Heart left ventricle (tissue), 16 donors: Measurements from ENCODE around the gene ACTL6B. TPM values are rescaled to one million over a fixed set of nuclear protein-coding genes. Genes with fewer than 3 reads are reported as not detected.

Experiments used
- ATAC-seq, 4 donors: fragments of 200-7000 bp; cut with Tn5 transposase; one replicate each; pipeline ENCODE4 v1.9.1; 2020 to 2022; ENCODE audit warnings: moderate library complexity in 4 of 4, mild to moderate bottlenecking in 3 of 4, moderate number of reproducible peaks in 1 of 4
- DNase-seq, 5 donors: peaks; one replicate each; pipeline ENCODE4 v3.0.0-alpha.2; 2020
- H3K27ac ChIP-seq, 12 donors: fragments of 200-600 bp; sonication (generic) in 4 of 12; one replicate each; pipeline versions ENCODE4 v1.5.0 to v1.8.0; 2016 to 2022; ENCODE audit warnings: mild to moderate bottlenecking in 2 of 12
- H3K27me3 ChIP-seq, 9 donors: fragments of 200-600 bp; sonication (generic) in 2 of 9; one replicate each; pipeline versions ENCODE4 v1.5.1 to v1.8.0; 2016 to 2022; ENCODE audit warnings: mild to moderate bottlenecking in 3 of 9
- H3K36me3 ChIP-seq, 9 donors: fragments of 200-600 bp; sonication (generic) in 2 of 9; one replicate each; pipeline versions ENCODE4 v1.5.0 to v1.8.0; 2018 to 2022; ENCODE audit warnings: mild to moderate bottlenecking in 2 of 9
- H3K4me1 ChIP-seq, 12 donors: fragments of 200-600 bp; sonication (generic) in 4 of 12; one replicate each; pipeline versions ENCODE4 v1.5.0 to v1.8.0; 2016 to 2022; ENCODE audit warnings: mild to moderate bottlenecking in 3 of 12
- H3K4me3 ChIP-seq, 12 donors: fragments of 200-600 bp; sonication (generic) in 4 of 12; one replicate each; pipeline versions ENCODE4 v1.5.0 to v1.8.0; 2017 to 2022; ENCODE audit warnings: mild to moderate bottlenecking in 9 of 12, moderate library complexity in 4 of 12
- H3K9me3 ChIP-seq, 12 donors: fragments of 200-600 bp; sonication (generic) in 4 of 12; one replicate each; pipeline versions ENCODE4 v1.5.0 to v1.8.0; 2016 to 2022; ENCODE audit warnings: mild to moderate bottlenecking in 1 of 12
- POLR2A ChIP-seq, 2 donors: fragments of 450-650 bp; IDR thresholded peaks; one replicate each; pipeline ENCODE4 v1.6.1; 2017; ENCODE audit warnings: antibody characterized with exemption in 2 of 2, mild to moderate bottlenecking in 2 of 2, moderate library complexity in 2 of 2
- WGBS, 4 donors: extraction: QIAGEN DNeasy Blood & Tissue Kit in 2 of 4; methylation state at CpG; one replicate each; pipeline versions ENCODE4 v1.1.5 to v1.1.7; 2013 to 2018; 5-methylcytosine and 5-hydroxymethylcytosine counted together
- intact Hi-C, 10 donors: fragments of 100-400 bp; cut with DNase I; formaldehyde crosslinking; loops; one replicate each; pipeline versions ENCODE4 v1.11.1 to v1.14.2; 2022
- polyA plus RNA-seq, 2 donors: library from polyadenylated mRNA; stranded (reverse); fragments of 200-250 nt; gene quantifications; one replicate each; pipeline ENCODE4 v1.2.3, GENCODE V29; 2013
- total RNA-seq, 9 donors: library from RNA; depleted of rRNA in 2 of 9; stranded (reverse); fragments of >200 nt in 2 of 9; fragmentation: NEBNext Ultra II Directional in 3 of 9; extraction: Animal tissue kit (Norgen Biotek cat#: 25700) in 3 of 9; gene quantifications; one replicate each; pipeline versions ENCODE4 v1.1.0 to v1.2.4, GENCODE V29; 2016 to 2023
- TF ChIP-seq, protein P1 (sequence below), 12 donors: fragments of 200-600 bp; sonication (generic) in 4 of 12; IDR thresholded peaks; one replicate each; pipeline versions ENCODE4 v1.5.0 to v1.8.0; 2018 to 2022; ENCODE audit warnings: antibody characterized with exemption in 12 of 12, mild to moderate bottlenecking in 5 of 12
- donor health status: ischemic (EF 13 %, LVEDD 7.1; RV severe dilation, severe dysfunction).
- donor health status: healthy with polysubstance abuse.
- donor health status: DM: no; HTN: yes; CAD: no.
- donor health status: DM: no; HTN: no; CAD: no.
- donor health status: ischemic (EF 25% LVEDD 6.9; RV normal size, moderate dysfunction).
- donor health status: ischemic (EF 25% LVEDD 5.7; RV mildly dilated, moderate dysfunction).
- donor health status: healthy.
- donor health status: DM: yes; HTN: yes; CAD: no.
- donor health status: ischemic (EF 35%, LVEDD 5.7; RV mildly dilated, moderate dysfunction).
- donor health status: nonischemic (EF 11% LVEDD 7.7; RV severe dilation, severe dysfunction).
- donor health status: DM: yes; HTN: yes; CAD: no.
- donor health status: PGD.
- donor health status: ischemic (EF 29% LVEDD 5.4; RV normal size, mild dysfunction).
- donor health status: nonischemic (EF 23%, LVEDD 6.1; RV moderate dilation, normal function).

ACTL6B gene
- total and polyA plus RNA-seq, 11 donors: not detected

GRCh38 chr7:100688326-100688860 lies 32.1 kb upstream of the ACTL6B start:
- Histone ChIP-seq H3K4me1 (peaks cover 5 to 57% (median 44%) of the 10 kb centered on the region in 12 donors), H3K36me3 (peaks cover 0 to 61% (median 54%) of the 10 kb centered on the region in 9 donors), H3K9me3 (no peaks in the 10 kb centered on the region), H3K27me3 (no peaks in the 10 kb centered on the region), H3K27ac (peak overlapping the region in 1 of 12 donors; percentile 7), H3K4me3 (no peak overlapping the region)
- intact Hi-C loops: loop anchor here in 2 of 10 donors (5.0 kb wide), 2 partner anchors 66 to 126 kb away; no protein-coding TSS in a partner anchor
- DNase-seq (no peak), ATAC-seq (no peak)
- no peak for TF ChIP-seq POLR2A (IDR thresholded peaks at IDR 0.05)
- TF ChIP-seq, protein P1, sequence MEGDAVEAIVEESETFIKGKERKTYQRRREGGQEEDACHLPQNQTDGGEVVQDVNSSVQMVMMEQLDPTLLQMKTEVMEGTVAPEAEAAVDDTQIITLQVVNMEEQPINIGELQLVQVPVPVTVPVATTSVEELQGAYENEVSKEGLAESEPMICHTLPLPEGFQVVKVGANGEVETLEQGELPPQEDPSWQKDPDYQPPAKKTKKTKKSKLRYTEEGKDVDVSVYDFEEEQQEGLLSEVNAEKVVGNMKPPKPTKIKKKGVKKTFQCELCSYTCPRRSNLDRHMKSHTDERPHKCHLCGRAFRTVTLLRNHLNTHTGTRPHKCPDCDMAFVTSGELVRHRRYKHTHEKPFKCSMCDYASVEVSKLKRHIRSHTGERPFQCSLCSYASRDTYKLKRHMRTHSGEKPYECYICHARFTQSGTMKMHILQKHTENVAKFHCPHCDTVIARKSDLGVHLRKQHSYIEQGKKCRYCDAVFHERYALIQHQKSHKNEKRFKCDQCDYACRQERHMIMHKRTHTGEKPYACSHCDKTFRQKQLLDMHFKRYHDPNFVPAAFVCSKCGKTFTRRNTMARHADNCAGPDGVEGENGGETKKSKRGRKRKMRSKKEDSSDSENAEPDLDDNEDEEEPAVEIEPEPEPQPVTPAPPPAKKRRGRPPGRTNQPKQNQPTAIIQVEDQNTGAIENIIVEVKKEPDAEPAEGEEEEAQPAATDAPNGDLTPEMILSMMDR (IDR thresholded peaks at IDR 0.05): no peak
- WGBS, 4 donors: 80 to 89% (median 84%) methylated on average over 13 to 16 of the region's 16 CpGs

- Histone ChIP-seq H3K4me3 (no peak overlapping the region), H3K27me3 (no peaks in the 10 kb centered on the region), H3K4me1 (peaks cover 5 to 51% (median 39%) of the 10 kb centered on the region in 12 donors), H3K27ac (no peak overlapping the region), H3K9me3 (no peaks in the 10 kb centered on the region), H3K36me3 (peaks cover 3 to 66% (median 60%) of the 10 kb centered on the region in 9 donors)
- DNase-seq: peak in 1 of 5 donors; percentile 25
- no peak for ATAC-seq
- no peak for TF ChIP-seq POLR2A (IDR thresholded peaks at IDR 0.05)
- TF ChIP-seq, protein P1 (IDR thresholded peaks at IDR 0.05): no peak
- WGBS, 4 donors: 78 to 85% (median 82%) methylated on average over 21 to 25 of the region's 25 CpGs
- intact Hi-C loops: loop anchor here in 2 of 10 donors (5.0 kb wide), 2 partner anchors 66 to 126 kb away; no protein-coding TSS in a partner anchor
These were observed 31.6 kb upstream of the ACTL6B start for GRCh38 chr7:100687751-100688300.

GRCh38 chr7:100687261-100687660 lies 31.0 kb upstream of the ACTL6B start:
- H3K27ac ChIP-seq: no peak overlapping the region
- peak in 1 of 5 donors; percentile 28 for DNase-seq
- H3K4me3 ChIP-seq: no peak overlapping the region
- H3K27me3 ChIP-seq: no peaks in the 10 kb centered on the region
- no peak for ATAC-seq
- peaks cover 3 to 72% (median 66%) of the 10 kb centered on the region in 9 donors for H3K36me3 ChIP-seq
- no peaks in the 10 kb centered on the region for H3K9me3 ChIP-seq
- peaks cover 5 to 46% (median 33%) of the 10 kb centered on the region in 12 donors for H3K4me1 ChIP-seq
- no peak for TF ChIP-seq POLR2A (IDR thresholded peaks at IDR 0.05)
- TF ChIP-seq, protein P1 (IDR thresholded peaks at IDR 0.05): no peak
- intact Hi-C loops: loop anchor here in 2 of 10 donors (5.0 kb wide), 2 partner anchors 65 to 125 kb away; no protein-coding TSS in a partner anchor
- 88 to 92% (median 91%) methylated on average over 17 to 22 of the region's 22 CpGs for WGBS, 4 donors

GRCh38 chr7:100686822-100687211 lies 30.6 kb upstream of the ACTL6B start:
- TF ChIP-seq, protein P1 (IDR thresholded peaks at IDR 0.05): no peak
- no peak for TF ChIP-seq POLR2A (IDR thresholded peaks at IDR 0.05)
- DNase-seq (no peak), ATAC-seq (no peak)
- Histone ChIP-seq H3K36me3 (peaks cover 3 to 76% (median 70%) of the 10 kb centered on the region in 9 donors), H3K4me1 (peaks cover 2 to 41% (median 29%) of the 10 kb centered on the region in 12 donors), H3K27ac (no peak overlapping the region), H3K27me3 (no peaks in the 10 kb centered on the region), H3K9me3 (no peaks in the 10 kb centered on the region), H3K4me3 (no peak overlapping the region)
- intact Hi-C loops: loop anchor here in 2 of 10 donors (5.0 kb wide), 2 partner anchors 65 to 125 kb away; no protein-coding TSS in a partner anchor
- 88 to 96% (median 88%) methylated on average over 13 to 17 of the region's 17 CpGs for whole genome bisulfite sequencing, 4 donors
